ENCODE results near the gene ZFYVE28. TPM values are rescaled to one million over a fixed set of nuclear protein-coding genes. Genes with fewer than 3 reads are reported as not detected.

Gene ZFYVE28
- total RNA-seq, 1 experiment from 2014 or later: 12.9 TPM

DNA sequence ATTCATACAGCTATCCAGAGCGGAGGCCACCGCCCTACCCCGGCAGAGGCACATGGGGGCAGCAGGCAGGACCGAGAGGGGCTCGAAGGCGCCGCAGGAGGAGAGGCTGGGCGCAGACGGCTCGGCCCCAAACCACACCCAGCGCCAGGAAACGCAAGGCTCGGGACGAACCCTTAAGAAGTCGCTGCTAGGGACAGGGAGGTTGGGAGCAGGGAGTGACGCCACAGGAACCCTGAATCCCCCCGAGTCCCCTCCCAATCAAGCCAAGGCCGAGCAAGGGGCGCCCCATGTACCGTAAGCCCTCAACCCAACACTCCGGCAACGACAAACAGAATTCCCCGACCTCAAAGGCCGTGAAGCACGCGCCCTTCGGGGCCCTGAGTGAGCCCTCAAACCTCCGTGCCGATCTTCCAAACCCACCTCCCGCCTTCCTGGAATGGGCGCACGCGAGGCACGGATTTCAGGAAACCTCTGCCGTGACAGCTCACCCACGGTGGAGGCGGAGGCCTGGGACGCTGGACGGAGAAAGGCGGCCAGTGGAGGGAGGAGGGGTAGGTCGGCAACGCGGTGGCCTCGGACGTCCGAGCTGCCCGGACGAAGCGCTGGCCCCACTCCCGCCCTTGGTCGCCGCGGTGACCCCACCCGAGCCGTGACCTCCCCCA, 1.8 kb downstream of the ZFYVE28 start:
- Histone ChIP-seq H2AFZ (no peak overlapping the region), H3K9me3 (ENCODE audit: insufficient read depth, low read depth) (no peaks in the 10 kb centered on the region), H4K20me1 (ENCODE audit: insufficient read depth) (no peaks in the 10 kb centered on the region), H3K27me3 (ENCODE audit: insufficient read depth, low read depth) (peaks cover 32% of the 10 kb centered on the region), H3K4me1 (replicated peaks; ENCODE audit: insufficient read depth) (peaks cover 24% of the 10 kb centered on the region), H3K4me3 (no peak overlapping the region), H3K27ac (no peak overlapping the region), H3K9me2 (ENCODE audit: insufficient read depth) (no peaks in the 10 kb centered on the region), H3K79me2 (ENCODE audit: low read depth) (no peaks in the 10 kb centered on the region), H3K4me2 (no peak overlapping the region), H3K36me3 (ENCODE audit: low read depth) (no peaks in the 10 kb centered on the region), H3F3A (ENCODE audit: insufficient read depth, low read depth) (peaks cover 14% of the 10 kb centered on the region)
- no TSS peak for BruUV-seq (replicated peaks)
- intact Hi-C loops (cut with micrococcal nuclease; ENCODE audit: unreplicated experiment): loop anchor here (10.0 kb wide), 1 partner anchor 48 kb away; the partner anchor contains the start of gene RNF4
- ChIA-PET CTCF (no interaction called here), POLR2A (ENCODE audit: unreplicated experiment) (interaction anchor here (0.5 kb wide), 1 partner anchor 13 kb away, joined by 3 read pairs; no protein-coding TSS in a partner anchor)
- TF ChIP-seq EZH2 (IDR thresholded peaks at IDR 0.05; ENCODE audit: low read depth) (no peak), CTCF (conservative IDR thresholded peaks at IDR 0.05) (no peak)
- DNase-seq: no peak

GRCh38 chr4:2415881-2416563, 2.4 kb downstream of the ZFYVE28 start:
- Histone ChIP-seq H3K4me1 (replicated peaks; ENCODE audit: insufficient read depth) (peaks cover 29% of the 10 kb centered on the region), H3K9me2 (ENCODE audit: insufficient read depth) (no peaks in the 10 kb centered on the region), H2AFZ (no peak overlapping the region), H4K20me1 (ENCODE audit: insufficient read depth) (no peaks in the 10 kb centered on the region), H3K4me2 (no peak overlapping the region), H3K79me2 (ENCODE audit: low read depth) (no peaks in the 10 kb centered on the region), H3K27ac (no peak overlapping the region), H3F3A (ENCODE audit: insufficient read depth, low read depth) (peaks cover 14% of the 10 kb centered on the region), H3K4me3 (no peak overlapping the region), H3K9me3 (ENCODE audit: insufficient read depth, low read depth) (no peaks in the 10 kb centered on the region), H3K36me3 (ENCODE audit: low read depth) (no peaks in the 10 kb centered on the region), H3K27me3 (ENCODE audit: insufficient read depth, low read depth) (peaks cover 25% of the 10 kb centered on the region)
- intact Hi-C loops (cut with micrococcal nuclease; ENCODE audit: unreplicated experiment): loop anchor here (10.0 kb wide), 1 partner anchor 49 kb away; the partner anchor contains the start of gene RNF4
- TF ChIP-seq CTCF (conservative IDR thresholded peaks at IDR 0.05): no peak
- TF ChIP-seq EZH2 (IDR thresholded peaks at IDR 0.05; ENCODE audit: low read depth): no peak
- DNase-seq: no peak
- no TSS peak for BruUV-seq (replicated peaks)
- POLR2A ChIA-PET (ENCODE audit: unreplicated experiment): interaction anchor here (0.5 kb wide), 1 partner anchor 14 kb away, joined by 3 read pairs; no protein-coding TSS in a partner anchor
- CTCF ChIA-PET: no interaction called here

DNA sequence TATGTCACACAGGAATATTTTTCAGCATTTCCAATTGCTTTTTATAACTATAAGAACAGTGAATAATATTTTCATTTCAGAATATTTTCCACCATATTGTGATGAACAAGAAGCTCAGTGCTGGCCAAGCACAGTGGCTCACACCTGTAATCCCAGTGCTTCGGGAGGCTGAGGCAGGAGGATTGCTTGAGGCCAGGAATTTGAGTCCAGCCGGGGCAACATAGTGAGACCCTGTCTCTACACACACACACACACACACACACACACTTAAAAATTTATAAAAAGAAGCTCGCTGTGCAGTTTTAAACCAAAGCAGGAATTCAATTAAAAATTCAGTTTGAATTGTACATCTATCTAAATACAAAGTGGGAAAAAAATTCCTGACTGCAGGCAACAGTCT, 3.2 kb downstream of the ZFYVE28 start:
- H4K20me1 ChIP-seq (ENCODE audit: insufficient read depth): no peaks in the 10 kb centered on the region
- BruUV-seq (replicated peaks): no TSS peak
- no peak overlapping the region for H3K4me2 ChIP-seq
- CTCF ChIA-PET: no interaction called here
- H3K27ac ChIP-seq: no peak overlapping the region
- POLR2A ChIA-PET (ENCODE audit: unreplicated experiment): no interaction called here
- H3K9me2 ChIP-seq (ENCODE audit: insufficient read depth): no peaks in the 10 kb centered on the region
- intact Hi-C loops (cut with micrococcal nuclease; ENCODE audit: unreplicated experiment): loop anchor here (10.0 kb wide), 1 partner anchor 50 kb away; the partner anchor contains the start of gene RNF4
- H3K27me3 ChIP-seq (ENCODE audit: insufficient read depth, low read depth): peaks cover 17% of the 10 kb centered on the region
- no peak for DNase-seq
- H2AFZ ChIP-seq: no peak overlapping the region
- H3K79me2 ChIP-seq (ENCODE audit: low read depth): no peaks in the 10 kb centered on the region
- H3K9me3 ChIP-seq (ENCODE audit: insufficient read depth, low read depth): no peaks in the 10 kb centered on the region
- H3K4me1 ChIP-seq (replicated peaks; ENCODE audit: insufficient read depth): peaks cover 29% of the 10 kb centered on the region
- no peaks in the 10 kb centered on the region for H3K36me3 ChIP-seq (ENCODE audit: low read depth)
- peaks cover 14% of the 10 kb centered on the region for H3F3A ChIP-seq (ENCODE audit: insufficient read depth, low read depth)
- TF ChIP-seq EZH2 (IDR thresholded peaks at IDR 0.05; ENCODE audit: low read depth) (no peak), CTCF (conservative IDR thresholded peaks at IDR 0.05) (no peak)
- H3K4me3 ChIP-seq: no peak overlapping the region
